B cell (primary cell): ENCODE results near the gene NLRC5.

ENCODE experiments used
- EZH2 ChIP-seq: IDR thresholded peaks from 2 replicates; pipeline ENCODE4 v1.6.1; 2012; ENCODE audit warnings: borderline replicate concordance, low read depth, mild to moderate bottlenecking, moderate library complexity, low read length; ENCODE audit not compliant: insufficient read depth, poor library complexity, severe bottlenecking
- TF ChIP-seq, protein P1 (sequence below): fragments of 200-600 bp; IDR thresholded peaks from one replicate; pipeline ENCODE4 v1.8.0; 2022; ENCODE audit warnings: antibody characterized with exemption, mild to moderate bottlenecking

GRCh38 chr16:57087003-57087402 is 97.6 kb downstream of the NLRC5 start:
- TF ChIP-seq, protein P1, sequence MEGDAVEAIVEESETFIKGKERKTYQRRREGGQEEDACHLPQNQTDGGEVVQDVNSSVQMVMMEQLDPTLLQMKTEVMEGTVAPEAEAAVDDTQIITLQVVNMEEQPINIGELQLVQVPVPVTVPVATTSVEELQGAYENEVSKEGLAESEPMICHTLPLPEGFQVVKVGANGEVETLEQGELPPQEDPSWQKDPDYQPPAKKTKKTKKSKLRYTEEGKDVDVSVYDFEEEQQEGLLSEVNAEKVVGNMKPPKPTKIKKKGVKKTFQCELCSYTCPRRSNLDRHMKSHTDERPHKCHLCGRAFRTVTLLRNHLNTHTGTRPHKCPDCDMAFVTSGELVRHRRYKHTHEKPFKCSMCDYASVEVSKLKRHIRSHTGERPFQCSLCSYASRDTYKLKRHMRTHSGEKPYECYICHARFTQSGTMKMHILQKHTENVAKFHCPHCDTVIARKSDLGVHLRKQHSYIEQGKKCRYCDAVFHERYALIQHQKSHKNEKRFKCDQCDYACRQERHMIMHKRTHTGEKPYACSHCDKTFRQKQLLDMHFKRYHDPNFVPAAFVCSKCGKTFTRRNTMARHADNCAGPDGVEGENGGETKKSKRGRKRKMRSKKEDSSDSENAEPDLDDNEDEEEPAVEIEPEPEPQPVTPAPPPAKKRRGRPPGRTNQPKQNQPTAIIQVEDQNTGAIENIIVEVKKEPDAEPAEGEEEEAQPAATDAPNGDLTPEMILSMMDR, result no peak
- no peak for TF ChIP-seq EZH2
